IMR-90 (cell line): ENCODE results near the gene IFI30. TPM values are rescaled to one million over a fixed set of nuclear protein-coding genes. Genes with fewer than 3 reads are reported as not detected.

Source experiments
- ATAC-seq: fragments of 200-7000 bp; cut with Tn5 transposase; 2 replicates; pipeline ENCODE4 v1.9.1; 2020; ENCODE audit warnings: low read depth, mild to moderate bottlenecking, moderate library complexity
- BruUV-seq: library from RNA; stranded (reverse); fragments of 400-500 nt; replicated peaks from 2 replicates; lab custom pipeline; 2021; lab: Mats Ljungman, UMichigan
- CTCF ChIA-PET: fragments of 300-600 bp; formaldehyde crosslinking; extraction: SDS; loops from one replicate; lab custom pipeline; 2021; ENCODE audit warnings: antibody characterized with exemption; lab: Yijun Ruan, JAX
- POLR2A ChIA-PET: fragments of 300-600 bp; sonication (Branson Sonifier 250); formaldehyde crosslinking; loops from one replicate; lab custom pipeline; 2022; ENCODE audit warnings: antibody characterized with exemption; ENCODE audit not compliant: unreplicated experiment; lab: Charles Lee
- DNase-seq: peaks from one replicate; pipeline ENCODE4 v3.0.0; 2013
- H2AFZ ChIP-seq: replicated peaks from 2 replicates; pipeline ENCODE3; 2013; ENCODE audit warnings: low read length, mild to moderate bottlenecking; ENCODE audit not compliant: poor library complexity
- H2AK5ac ChIP-seq: 2 replicates; pipeline ENCODE4 v1.6.1; 2013; ENCODE audit warnings: low read depth, low read length, inconsistent platforms
- H2AK9ac ChIP-seq: replicated peaks from 2 replicates; pipeline ENCODE3; 2013; ENCODE audit warnings: mild to moderate bottlenecking, low read depth, low read length, moderate library complexity; ENCODE audit not compliant: poor library complexity
- H2BK120ac ChIP-seq: 2 replicates; pipeline ENCODE4 v1.6.1; 2013; ENCODE audit warnings: low read depth, low read length, inconsistent platforms
- H2BK15ac ChIP-seq: 3 replicates; pipeline ENCODE4 v1.6.1; 2013; ENCODE audit warnings: low read depth, low read length, inconsistent platforms
- H2BK20ac ChIP-seq: 2 replicates; pipeline ENCODE4 v1.6.1; 2013; ENCODE audit warnings: low read depth, mild to moderate bottlenecking, inconsistent platforms, low read length, moderate library complexity
- H2BK5ac ChIP-seq: 2 replicates; pipeline ENCODE4 v1.6.1; 2013; ENCODE audit warnings: mild to moderate bottlenecking, low read depth, low read length, inconsistent platforms; ENCODE audit not compliant: poor library complexity, severe bottlenecking
- H3K14ac ChIP-seq: replicated peaks from 2 replicates; pipeline ENCODE4 v1.6.1; 2013; ENCODE audit warnings: low read depth, low read length, inconsistent platforms
- H3K18ac ChIP-seq: 2 replicates; pipeline ENCODE4 v1.6.1; 2013; ENCODE audit warnings: low read depth, low read length, control low read depth
- H3K23ac ChIP-seq: 2 replicates; pipeline ENCODE4 v1.6.1; 2013; ENCODE audit warnings: low read depth, low read length, inconsistent platforms
- H3K27ac ChIP-seq: 2 replicates; pipeline ENCODE4 v1.5.1; 2013; ENCODE audit warnings: mild to moderate bottlenecking, control low read depth, low read length; ENCODE audit not compliant: insufficient read depth
- H3K27me3 ChIP-seq: 2 replicates; pipeline ENCODE4 v1.6.1; 2013; ENCODE audit warnings: low read length; ENCODE audit not compliant: control insufficient read depth, insufficient read depth
- H3K36me3 ChIP-seq: 2 replicates; pipeline ENCODE4 v1.6.1; 2013; ENCODE audit warnings: low read length, mixed read lengths; ENCODE audit not compliant: control insufficient read depth, insufficient read depth
- H3K4ac ChIP-seq: 2 replicates; pipeline ENCODE4 v1.6.1; 2013; ENCODE audit warnings: low read depth, low read length, inconsistent platforms
- H3K4me1 ChIP-seq: 2 replicates; pipeline ENCODE4 v1.6.1; 2013; ENCODE audit warnings: low read length, mixed read lengths; ENCODE audit not compliant: control insufficient read depth, insufficient read depth
- H3K4me2 ChIP-seq: 2 replicates; pipeline ENCODE4 v1.6.1; 2013; ENCODE audit warnings: low read depth, mild to moderate bottlenecking, control low read depth, low read length, moderate library complexity
- H3K4me3 ChIP-seq: 2 replicates; pipeline ENCODE4 v1.5.1; 2013; ENCODE audit warnings: low read depth, mild to moderate bottlenecking, control low read depth, low read length, moderate library complexity; ENCODE audit not compliant: insufficient read depth
- H3K56ac ChIP-seq: 2 replicates; pipeline ENCODE4 v1.6.1; 2013; ENCODE audit warnings: low read length, inconsistent platforms; ENCODE audit not compliant: insufficient read depth; ENCODE audit errors: extremely low read depth
- H3K79me1 ChIP-seq, 2 experiments: 2 replicates each; pipeline ENCODE4 v1.6.1; 2013; ENCODE audit warnings: low read length in 2 of 2, inconsistent platforms in 1 of 2, low read depth in 1 of 2
- H3K9ac ChIP-seq: 2 replicates; pipeline ENCODE4 v1.6.1; 2013; ENCODE audit warnings: low read depth, low read length, control low read depth
- H3K9me1 ChIP-seq: 2 replicates; pipeline ENCODE4 v1.6.1; 2013; ENCODE audit warnings: low read length, inconsistent platforms; ENCODE audit not compliant: insufficient read depth
- H3K9me3 ChIP-seq: 2 replicates; pipeline ENCODE4 v1.6.1; 2013; ENCODE audit warnings: low read length; ENCODE audit not compliant: control insufficient read depth, insufficient read depth
- H4K20me1 ChIP-seq: 2 replicates; pipeline ENCODE4 v1.6.1; 2013; ENCODE audit warnings: low read length, inconsistent platforms; ENCODE audit not compliant: insufficient read depth
- H4K5ac ChIP-seq: 2 replicates; pipeline ENCODE4 v1.6.1; 2013; ENCODE audit warnings: mild to moderate bottlenecking, low read depth, low read length, control low read depth
- H4K8ac ChIP-seq, 2 experiments: 2 replicates each; pipeline ENCODE4 v1.6.1; 2013; ENCODE audit warnings: low read depth in 2 of 2, low read length in 2 of 2, control low read depth in 1 of 2, inconsistent platforms in 1 of 2
- H4K91ac ChIP-seq: 2 replicates; pipeline ENCODE4 v1.6.1; 2013; ENCODE audit warnings: low read depth, low read length, inconsistent platforms; ENCODE audit not compliant: insufficient read depth
- BHLHE40 ChIP-seq: fragments of 150-350 bp; IDR thresholded peaks from 2 replicates; pipeline ENCODE4 v1.6.1; 2016; ENCODE audit warnings: mild to moderate bottlenecking, low read depth, low read length
- CEBPB ChIP-seq: IDR thresholded peaks from 2 replicates; pipeline ENCODE4 v1.6.1; 2012; ENCODE audit warnings: low read depth, low read length, improper control_type of control experiment
- CHD1 ChIP-seq: IDR thresholded peaks from 2 replicates; pipeline ENCODE4 v1.6.1; 2012; ENCODE audit warnings: low read depth, low read length, improper control_type of control experiment
- FOS ChIP-seq: fragments of 150-350 bp; IDR thresholded peaks from 2 replicates; pipeline ENCODE4 v1.6.1; 2016; ENCODE audit warnings: low read depth, low read length
- NFE2L2 ChIP-seq: fragments of 150-350 bp; IDR thresholded peaks from 2 replicates; pipeline ENCODE4 v1.6.1; 2016; ENCODE audit warnings: low read depth, mild to moderate bottlenecking, low read length
- POLR2A ChIP-seq: IDR thresholded peaks from 2 replicates; pipeline ENCODE4 v1.6.1; 2012; ENCODE audit warnings: mild to moderate bottlenecking, low read depth, low read length
- RAD21 ChIP-seq: IDR thresholded peaks from 2 replicates; pipeline ENCODE4 v1.6.1; 2012; ENCODE audit warnings: low read length, improper control_type of control experiment
- RCOR1 ChIP-seq: IDR thresholded peaks from 2 replicates; pipeline ENCODE4 v1.6.1; 2012; ENCODE audit warnings: mild to moderate bottlenecking, low read length, improper control_type of control experiment; ENCODE audit not compliant: insufficient replicate concordance
- whole genome bisulfite sequencing, 2 experiments: methylation state at CpG; one replicate each; pipeline versions ENCODE4 v1.1.5 to v1.1.7; 2013; ENCODE audit warnings: missing lambda C conversion rate in 2 of 2; ENCODE audit not compliant: insufficient read length in 1 of 2; ENCODE audit errors: extremely low coverage in 2 of 2; 5-methylcytosine and 5-hydroxymethylcytosine counted together
- dilution Hi-C: fragments of 300-500 bp; cut with HindIII; formaldehyde crosslinking; loops from one replicate; pipeline ENCODE4 v1.14.3; 2018; ENCODE audit warnings: low sequenced_read_pairs; ENCODE audit not compliant: unreplicated experiment
- in situ Hi-C: fragments of 300-500 bp; cut with MboI; formaldehyde crosslinking; loops from 3 replicates; pipeline ENCODE4 v1.14.3; 2019; ENCODE audit warnings: low sequenced_read_pairs, inconsistent platforms, mixed read lengths
- intact Hi-C: fragments of 100-400 bp; cut with micrococcal nuclease; formaldehyde crosslinking; loops from 2 replicates; pipeline ENCODE4 v1.10.0; 2022
- polyA plus RNA-seq, 3 experiments: library from polyadenylated mRNA; depleted of rRNA; stranded (reverse); fragments of >200 nt; gene quantifications; 2 replicates each; pipeline ENCODE4 v1.2.3, GENCODE V29; 2012; ENCODE audit warnings: low replicate concordance in 1 of 3
- total RNA-seq: library from RNA; depleted of rRNA; stranded (reverse); fragments of >200 nt; gene quantifications from 2 replicates; pipeline ENCODE4 v1.2.3, GENCODE V29; 2012
- TF ChIP-seq, protein P1 (sequence below): fragments of 150-350 bp; IDR thresholded peaks from 2 replicates; pipeline ENCODE4 v1.6.1; 2017; ENCODE audit warnings: mild to moderate bottlenecking, antibody characterized with exemption, low read length, low read depth

Gene IFI30
- total and polyA plus RNA-seq, 2 of the 4 experiments (the other 2 are of a cell fraction) = 2.3 TPM

- Histone ChIP-seq H2BK15ac (no peak overlapping the region), H3K4me3 (no peak overlapping the region), H4K91ac (no peak overlapping the region), H4K20me1 (no peaks in the 10 kb centered on the region), H3K4ac (no peak overlapping the region), H3K9me1 (no peaks in the 10 kb centered on the region), H2AK5ac (no peak overlapping the region), H3K79me1 (no peaks in the 10 kb centered on the region), H3K36me3 (peaks cover 45% of the 10 kb centered on the region), H2AK9ac (no peak overlapping the region), H2BK5ac (no peak overlapping the region), H2BK120ac (no peak overlapping the region), H4K5ac (no peak overlapping the region), H3K14ac (no peak overlapping the region), H3K18ac (no peak overlapping the region), H3K27ac (no peak overlapping the region), H2AFZ (no peak overlapping the region), H3K56ac (no peak overlapping the region), H3K4me2 (no peak overlapping the region), H3K9me3 (no peaks in the 10 kb centered on the region), H3K4me1 (no peaks in the 10 kb centered on the region), H3K23ac (no peak overlapping the region), H2BK20ac (no peak overlapping the region), H3K9ac (no peak overlapping the region), H3K27me3 (no peaks in the 10 kb centered on the region), H4K8ac (no peak overlapping the region)
- DNase-seq (no peak), ATAC-seq (no peak)
- TF ChIP-seq NFE2L2 = no peak
- TF ChIP-seq FOS = no peak
- no peak for TF ChIP-seq BHLHE40
- TF ChIP-seq CHD1 = no peak
- no peak for TF ChIP-seq RAD21
- TF ChIP-seq, protein P1, sequence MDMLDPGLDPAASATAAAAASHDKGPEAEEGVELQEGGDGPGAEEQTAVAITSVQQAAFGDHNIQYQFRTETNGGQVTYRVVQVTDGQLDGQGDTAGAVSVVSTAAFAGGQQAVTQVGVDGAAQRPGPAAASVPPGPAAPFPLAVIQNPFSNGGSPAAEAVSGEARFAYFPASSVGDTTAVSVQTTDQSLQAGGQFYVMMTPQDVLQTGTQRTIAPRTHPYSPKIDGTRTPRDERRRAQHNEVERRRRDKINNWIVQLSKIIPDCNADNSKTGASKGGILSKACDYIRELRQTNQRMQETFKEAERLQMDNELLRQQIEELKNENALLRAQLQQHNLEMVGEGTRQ = no peak
- no peak for TF ChIP-seq POLR2A
- no peak for TF ChIP-seq CEBPB
- TF ChIP-seq RCOR1 = no peak
- CTCF ChIA-PET = no interaction called here
- intact Hi-C loops = no loop called here
- WGBS, 2 experiments = 100% methylated on average over 3 of the region's 9 CpGs; no CpG with 5 or more reads in 1 of the 2 experiments
- POLR2A ChIA-PET = no interaction called here
- dilution Hi-C loops = no loop called here
- no TSS peak for BruUV-seq
- in situ Hi-C loops = no loop called here
Measured at GRCh38 chr19:18137657-18138339, 35.8 kb upstream of the IFI30 start.
